PC-3 (cell line): Measurements from ENCODE around the gene PPFIBP2. TPM values are rescaled to one million over a fixed set of nuclear protein-coding genes. Genes with fewer than 3 reads are reported as not detected.
A peak's percentile ranks its signal among the peaks of the same experiment; 100 is the strongest.

Source experiments
- ATAC-seq: fragments of 200-7000 bp; cut with Tn5 transposase; 2 replicates; pipeline ENCODE4 v1.9.1; 2020; ENCODE audit warnings: mild to moderate bottlenecking, moderate library complexity
- BruUV-seq: library from RNA; stranded (reverse); fragments of 400-500 nt; replicated peaks from 2 replicates; lab custom pipeline; 2021; lab: Mats Ljungman, UMichigan
- CTCF ChIA-PET: fragments of 300-600 bp; sonication (Branson Sonifier 250); formaldehyde crosslinking; loops from one replicate; lab custom pipeline; 2022; ENCODE audit warnings: antibody characterized with exemption; lab: Charles Lee
- POLR2A ChIA-PET: fragments of 300-600 bp; sonication (Branson Sonifier 250); formaldehyde crosslinking; loops from one replicate; lab custom pipeline; 2022; ENCODE audit warnings: antibody characterized with exemption; ENCODE audit not compliant: unreplicated experiment; lab: Charles Lee
- DNase-seq: peaks from one replicate; pipeline ENCODE4 v3.0.0-alpha.2; 2015
- H2AFZ ChIP-seq: fragments of 300-600 bp; sonication (generic); 2 replicates; pipeline ENCODE4 v1.6.0; 2016; ENCODE audit warnings: antibody characterized with exemption, low read length
- H3F3A ChIP-seq: fragments of 300-600 bp; sonication (generic); one replicate; pipeline ENCODE4 v1.6.0; 2017; ENCODE audit warnings: antibody characterized with exemption, low read length, control low read depth, mild to moderate bottlenecking; ENCODE audit not compliant: unreplicated experiment
- H3K27ac ChIP-seq: fragments of 300-600 bp; sonication (generic); 2 replicates; pipeline ENCODE4 v1.5.1; 2016; ENCODE audit warnings: mild to moderate bottlenecking, low read length
- H3K27me3 ChIP-seq: fragments of 300-600 bp; sonication (generic); 2 replicates; pipeline ENCODE4 v1.6.1; 2016; ENCODE audit warnings: low read length, mixed read lengths
- H3K36me3 ChIP-seq: fragments of 300-600 bp; sonication (generic); 2 replicates; pipeline ENCODE4 v1.6.1; 2016; ENCODE audit warnings: low read depth, mixed run types, low read length, mixed read lengths
- H3K4me1 ChIP-seq: fragments of 300-600 bp; sonication (generic); 2 replicates; pipeline ENCODE4 v1.5.1; 2016; ENCODE audit warnings: low read length; ENCODE audit not compliant: insufficient read depth
- H3K4me2 ChIP-seq: fragments of 300-600 bp; sonication (generic); 2 replicates; pipeline ENCODE4 v1.6.0; 2016; ENCODE audit warnings: low read length
- H3K4me3 ChIP-seq: fragments of 300-600 bp; sonication (generic); 2 replicates; pipeline ENCODE4 v1.5.1; 2016; ENCODE audit warnings: mild to moderate bottlenecking, low read length, mixed read lengths
- H3K79me2 ChIP-seq: fragments of 300-600 bp; sonication (generic); 2 replicates; pipeline ENCODE4 v1.6.1; 2017; ENCODE audit warnings: low read length, mixed read lengths
- H3K9ac ChIP-seq: fragments of 300-600 bp; sonication (generic); 2 replicates; pipeline ENCODE4 v1.6.0; 2016; ENCODE audit warnings: mild to moderate bottlenecking, low read length
- H3K9me2 ChIP-seq: fragments of 300-600 bp; sonication (generic); replicated peaks from 2 replicates; pipeline ENCODE4 v1.6.1; 2016; ENCODE audit warnings: mixed run types, low read length, mixed read lengths
- H3K9me3 ChIP-seq: fragments of 300-600 bp; sonication (generic); 2 replicates; pipeline ENCODE4 v1.6.1; 2016; ENCODE audit warnings: low read length, mixed read lengths
- H4K20me1 ChIP-seq: fragments of 300-600 bp; sonication (generic); 2 replicates; pipeline ENCODE4 v1.6.1; 2016; ENCODE audit warnings: low read length, mixed read lengths
- CTCF ChIP-seq: fragments of 300-600 bp; sonication (generic); conservative IDR thresholded peaks from 2 replicates; pipeline ENCODE4 v1.5.1; 2017; ENCODE audit warnings: antibody characterized with exemption, low read depth, mild to moderate bottlenecking, low read length
- EZH2 ChIP-seq: fragments of 300-600 bp; sonication (generic); IDR thresholded peaks from one replicate; pipeline ENCODE4 v1.6.1; 2017; ENCODE audit warnings: antibody characterized with exemption, mild to moderate bottlenecking, low read length; ENCODE audit not compliant: unreplicated experiment
- EZH2phosphoT487 ChIP-seq: fragments of 300-600 bp; sonication (generic); IDR thresholded peaks from 2 replicates; pipeline ENCODE4 v1.6.1; 2018; ENCODE audit warnings: mild to moderate bottlenecking, antibody characterized with exemption, low read length, borderline replicate concordance
- intact Hi-C: fragments of 100-400 bp; cut with micrococcal nuclease; formaldehyde crosslinking; loops from 2 replicates; pipeline ENCODE4 v1.9.0; 2023
- total RNA-seq: library from RNA; depleted of rRNA; stranded (reverse); fragments of >200 nt; gene quantifications from 2 replicates; pipeline ENCODE4 v1.2.3, GENCODE V29; 2014

The PPFIBP2 gene
- total RNA-seq, 1 experiment from 2014 or later: 3.2 TPM

- ChIA-PET CTCF (no interaction called here), POLR2A (no interaction called here)
- Histone ChIP-seq H3K4me2 (no peak overlapping the region), H3K9me2 (no peaks in the 10 kb centered on the region), H3F3A (no peaks in the 10 kb centered on the region), H3K27me3 (no peaks in the 10 kb centered on the region), H3K27ac (no peak overlapping the region), H4K20me1 (no peaks in the 10 kb centered on the region), H3K79me2 (no peaks in the 10 kb centered on the region), H2AFZ (no peak overlapping the region), H3K9ac (no peak overlapping the region), H3K9me3 (no peaks in the 10 kb centered on the region), H3K36me3 (no peaks in the 10 kb centered on the region), H3K4me1 (peaks cover 23% of the 10 kb centered on the region), H3K4me3 (no peak overlapping the region)
- peak; percentile 31 for DNase-seq
- no TSS peak for BruUV-seq
- TF ChIP-seq CTCF (no peak), EZH2phosphoT487 (no peak), EZH2 (no peak)
- intact Hi-C loops: no loop called here
- no peak for ATAC-seq
Observed at GRCh38 chr11:7611411-7611810, 97.6 kb downstream of the PPFIBP2 start.

- no TSS peak for BruUV-seq
- H3K9me3 ChIP-seq: no peaks in the 10 kb centered on the region
- H3K4me3 ChIP-seq: no peak overlapping the region
- H4K20me1 ChIP-seq: no peaks in the 10 kb centered on the region
- no peak overlapping the region for H3K27ac ChIP-seq
- ChIA-PET POLR2A (no interaction called here), CTCF (no interaction called here)
- peaks cover 23% of the 10 kb centered on the region for H3K4me1 ChIP-seq
- no peaks in the 10 kb centered on the region for H3K9me2 ChIP-seq
- no peak overlapping the region for H2AFZ ChIP-seq
- H3K27me3 ChIP-seq: no peaks in the 10 kb centered on the region
- no peak for TF ChIP-seq EZH2
- no peaks in the 10 kb centered on the region for H3K36me3 ChIP-seq
- no peaks in the 10 kb centered on the region for H3F3A ChIP-seq
- DNase-seq: no peak
- no peak overlapping the region for H3K9ac ChIP-seq
- peak overlapping the region; percentile 33 for H3K4me2 ChIP-seq
- no peak for ATAC-seq
- H3K79me2 ChIP-seq: no peaks in the 10 kb centered on the region
- intact Hi-C loops: no loop called here
Observed at GRCh38 chr11:7612056-7612660, 98.4 kb downstream of the PPFIBP2 start.

GRCh38 chr11:7612661-7613393 lies 99.0 kb downstream of the PPFIBP2 start:
- Histone ChIP-seq H3K9ac (no peak overlapping the region), H3K27ac (no peak overlapping the region), H3K4me3 (no peak overlapping the region), H3K4me1 (peaks cover 23% of the 10 kb centered on the region), H3K79me2 (no peaks in the 10 kb centered on the region), H3K9me2 (no peaks in the 10 kb centered on the region), H4K20me1 (no peaks in the 10 kb centered on the region), H3K27me3 (no peaks in the 10 kb centered on the region), H3K9me3 (no peaks in the 10 kb centered on the region), H3F3A (no peaks in the 10 kb centered on the region), H2AFZ (no peak overlapping the region), H3K36me3 (no peaks in the 10 kb centered on the region), H3K4me2 (peak overlapping the region; percentile 33)
- POLR2A ChIA-PET: no interaction called here
- no TSS peak for BruUV-seq
- CTCF ChIA-PET: no interaction called here
- ATAC-seq: no peak
- DNase-seq: peak; percentile 64
- TF ChIP-seq EZH2 (no peak), EZH2phosphoT487 (no peak), CTCF (no peak)
- intact Hi-C loops: no loop called here
